IPS-20b (cell line): ENCODE data around the gene ADAMTS18.

Experiments used
- H3K27ac ChIP-seq: one replicate; pipeline ENCODE4 v1.5.1; 2013; ENCODE audit warnings: low read length
- H3K27me3 ChIP-seq: 2 replicates; pipeline ENCODE4 v1.6.1; 2013; ENCODE audit warnings: mild to moderate bottlenecking, low read length, inconsistent platforms; ENCODE audit not compliant: insufficient read depth
- H3K36me3 ChIP-seq: 2 replicates; pipeline ENCODE4 v1.6.1; 2013; ENCODE audit warnings: low read depth, mild to moderate bottlenecking, inconsistent platforms, low read length, moderate library complexity; ENCODE audit not compliant: insufficient read depth
- H3K4me1 ChIP-seq: 2 replicates; pipeline ENCODE4 v1.6.1; 2013; ENCODE audit warnings: mild to moderate bottlenecking, control low read depth, inconsistent platforms, low read length, moderate library complexity; ENCODE audit not compliant: insufficient read depth
- H3K4me3 ChIP-seq: 2 replicates; pipeline ENCODE4 v1.5.1; 2013; ENCODE audit warnings: mild to moderate bottlenecking, low read length, inconsistent platforms
- H3K9ac ChIP-seq: 2 replicates; pipeline ENCODE4 v1.6.1; 2013; ENCODE audit warnings: low read depth, mild to moderate bottlenecking, inconsistent platforms, low read length, moderate library complexity
- H3K9me3 ChIP-seq: 2 replicates; pipeline ENCODE4 v1.6.1; 2013; ENCODE audit warnings: mild to moderate bottlenecking, low read depth, low read length, inconsistent platforms; ENCODE audit not compliant: insufficient read depth

ADAMTS18 gene

DNA sequence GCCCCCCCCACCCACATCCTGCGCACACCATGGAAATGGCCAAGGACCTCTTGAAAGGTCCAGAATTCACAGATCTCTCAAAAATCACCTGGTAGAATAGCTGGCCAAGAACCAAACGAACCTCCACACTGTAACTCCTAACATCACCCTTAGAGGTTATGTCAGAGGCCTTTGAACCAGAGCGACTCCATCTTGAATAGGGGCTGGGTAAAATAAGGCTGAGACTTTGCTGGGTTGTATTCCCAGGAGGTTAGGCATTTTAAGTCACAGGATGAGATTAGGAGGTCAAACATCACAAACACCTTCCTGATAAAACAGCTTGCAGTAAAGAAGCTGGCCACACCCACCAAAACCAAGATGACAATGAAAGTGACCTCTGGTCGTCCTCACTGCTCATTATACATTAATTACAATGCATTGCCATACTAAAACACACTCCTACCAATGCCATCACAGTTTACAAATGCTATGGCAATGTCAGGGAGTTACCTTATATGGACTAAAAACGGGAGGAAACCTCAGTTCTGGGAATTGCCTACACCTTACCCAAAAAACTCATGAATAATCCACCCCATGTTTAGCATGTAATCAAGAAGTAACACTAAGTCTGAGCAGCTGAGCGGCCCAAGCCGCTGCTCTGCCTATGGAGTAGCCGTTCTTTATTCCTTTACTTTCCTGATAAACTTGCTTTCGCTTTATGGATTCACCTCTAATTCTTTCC lies 200.9 kb downstream of the ADAMTS18 start:
- no peaks in the 10 kb centered on the region for H3K9me3 ChIP-seq
- H3K9ac ChIP-seq: no peak overlapping the region
- H3K27ac ChIP-seq: no peak overlapping the region
- H3K36me3 ChIP-seq: no peaks in the 10 kb centered on the region
- peaks cover 23% of the 10 kb centered on the region for H3K4me1 ChIP-seq
- peaks cover 5% of the 10 kb centered on the region; the same call in 1 of the 2 replicates for H3K27me3 ChIP-seq
- H3K4me3 ChIP-seq: no peak overlapping the region
